ENCODE measurements around the gene SLC5A5.

DNA sequence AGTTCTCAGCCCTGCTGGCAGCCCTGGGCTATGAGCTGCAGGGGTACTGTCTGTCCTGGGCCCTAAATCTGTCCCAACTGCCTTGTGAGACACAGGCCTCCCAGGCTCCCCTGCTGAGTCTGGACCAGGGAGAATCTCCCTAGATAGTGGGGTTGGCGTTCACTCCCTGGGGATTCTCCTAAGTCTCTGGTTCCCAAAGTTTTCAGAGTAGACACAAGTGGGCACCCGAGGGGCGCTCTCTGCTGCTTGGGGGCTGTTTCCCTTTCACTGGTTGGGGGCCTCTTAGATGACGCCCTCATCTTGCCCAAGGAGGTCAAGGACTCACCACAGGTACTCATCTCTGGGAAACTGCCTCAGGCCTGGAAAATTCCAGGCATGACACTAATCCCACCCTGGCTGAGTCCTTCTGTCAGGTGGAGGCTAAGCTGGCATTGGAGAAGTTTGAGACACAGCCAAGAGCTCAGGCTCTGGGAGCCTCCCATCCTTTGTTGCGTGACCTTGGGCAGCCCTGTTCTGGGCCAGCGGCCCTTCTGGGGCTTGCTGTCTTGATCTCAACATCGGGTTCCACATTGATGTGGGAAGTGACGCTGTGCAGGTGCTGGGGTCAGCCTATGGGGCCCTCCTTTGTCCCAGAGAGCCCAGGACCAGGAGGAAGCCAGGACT is 8.1 kb upstream of the SLC5A5 start:
- TF ChIP-seq BHLHE40 (IDR thresholded peaks at IDR 0.05; ENCODE audit: borderline replicate concordance in 1 of 2, low read depth in 2 of 2, low read length in 1 of 2) = no peak
- no peak for TF ChIP-seq SREBF1 (IDR thresholded peaks at IDR 0.05; ENCODE audit: low read length)
- TF ChIP-seq FOXM1 (IDR thresholded peaks at IDR 0.05; ENCODE audit: low read depth, low read length) = no peak
- no peak for TF ChIP-seq CHD1 (IDR thresholded peaks at IDR 0.05; ENCODE audit: low read depth, low read length)
- TF ChIP-seq RAD21 (IDR thresholded peaks at IDR 0.05; ENCODE audit: insufficient read depth, low read depth, low read length) = no peak
- TF ChIP-seq, protein P1, sequence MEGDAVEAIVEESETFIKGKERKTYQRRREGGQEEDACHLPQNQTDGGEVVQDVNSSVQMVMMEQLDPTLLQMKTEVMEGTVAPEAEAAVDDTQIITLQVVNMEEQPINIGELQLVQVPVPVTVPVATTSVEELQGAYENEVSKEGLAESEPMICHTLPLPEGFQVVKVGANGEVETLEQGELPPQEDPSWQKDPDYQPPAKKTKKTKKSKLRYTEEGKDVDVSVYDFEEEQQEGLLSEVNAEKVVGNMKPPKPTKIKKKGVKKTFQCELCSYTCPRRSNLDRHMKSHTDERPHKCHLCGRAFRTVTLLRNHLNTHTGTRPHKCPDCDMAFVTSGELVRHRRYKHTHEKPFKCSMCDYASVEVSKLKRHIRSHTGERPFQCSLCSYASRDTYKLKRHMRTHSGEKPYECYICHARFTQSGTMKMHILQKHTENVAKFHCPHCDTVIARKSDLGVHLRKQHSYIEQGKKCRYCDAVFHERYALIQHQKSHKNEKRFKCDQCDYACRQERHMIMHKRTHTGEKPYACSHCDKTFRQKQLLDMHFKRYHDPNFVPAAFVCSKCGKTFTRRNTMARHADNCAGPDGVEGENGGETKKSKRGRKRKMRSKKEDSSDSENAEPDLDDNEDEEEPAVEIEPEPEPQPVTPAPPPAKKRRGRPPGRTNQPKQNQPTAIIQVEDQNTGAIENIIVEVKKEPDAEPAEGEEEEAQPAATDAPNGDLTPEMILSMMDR (IDR thresholded peaks at IDR 0.05 in 2 of 3, conservative IDR thresholded peaks at IDR 0.05 in 1 of 3; ENCODE audit: control insufficient read depth in 2 of 3, extremely low read depth in 1 of 3, insufficient read depth in 1 of 3, low read depth in 3 of 3, low read length in 3 of 3) = no peak
- TF ChIP-seq POLR2A (IDR thresholded peaks at IDR 0.05; ENCODE audit: low read depth, low read length) = peak; percentile 44; the same call in 1 of the 2 replicates
- TF ChIP-seq CBX5 (IDR thresholded peaks at IDR 0.05; ENCODE audit: low read depth) = no peak
- TF ChIP-seq FOS (IDR thresholded peaks at IDR 0.05; ENCODE audit: borderline replicate concordance, extremely low read depth, insufficient read length) = no peak
- TF ChIP-seq, protein P2, sequence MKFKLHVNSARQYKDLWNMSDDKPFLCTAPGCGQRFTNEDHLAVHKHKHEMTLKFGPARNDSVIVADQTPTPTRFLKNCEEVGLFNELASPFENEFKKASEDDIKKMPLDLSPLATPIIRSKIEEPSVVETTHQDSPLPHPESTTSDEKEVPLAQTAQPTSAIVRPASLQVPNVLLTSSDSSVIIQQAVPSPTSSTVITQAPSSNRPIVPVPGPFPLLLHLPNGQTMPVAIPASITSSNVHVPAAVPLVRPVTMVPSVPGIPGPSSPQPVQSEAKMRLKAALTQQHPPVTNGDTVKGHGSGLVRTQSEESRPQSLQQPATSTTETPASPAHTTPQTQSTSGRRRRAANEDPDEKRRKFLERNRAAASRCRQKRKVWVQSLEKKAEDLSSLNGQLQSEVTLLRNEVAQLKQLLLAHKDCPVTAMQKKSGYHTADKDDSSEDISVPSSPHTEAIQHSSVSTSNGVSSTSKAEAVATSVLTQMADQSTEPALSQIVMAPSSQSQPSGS (IDR thresholded peaks at IDR 0.05; ENCODE audit: low read length) = no peak
- TF ChIP-seq, protein P3, sequence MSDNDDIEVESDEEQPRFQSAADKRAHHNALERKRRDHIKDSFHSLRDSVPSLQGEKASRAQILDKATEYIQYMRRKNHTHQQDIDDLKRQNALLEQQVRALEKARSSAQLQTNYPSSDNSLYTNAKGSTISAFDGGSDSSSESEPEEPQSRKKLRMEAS (IDR thresholded peaks at IDR 0.05; ENCODE audit: low read depth, low read length) = no peak
- TF ChIP-seq MYC (IDR thresholded peaks at IDR 0.05; ENCODE audit: insufficient read depth, insufficient read length, insufficient replicate concordance, low read length, severe bottlenecking) = no peak
